Esophagus squamous epithelium (tissue), 4 donors: Measurements from ENCODE around the gene CARD14.
"Not testable (repeated sequence)": the region's sequence is repeated elsewhere in the genome, so short reads cannot be mapped to it uniquely, and the experiment has no call there.

ENCODE experiments used
- CTCF ChIP-seq, 6 experiments: fragments of 450-650 bp in 4 of 6; fragments of 200-600 bp in 2 of 6; sonication (generic) in 2 of 6; IDR thresholded peaks; one replicate each; pipeline ENCODE4 v1.5.1; 2016 to 2019; ENCODE audit warnings: antibody characterized with exemption in 6 of 6, mild to moderate bottlenecking in 4 of 6, moderate library complexity in 4 of 6
- POLR2A ChIP-seq, 4 donors: fragments of 450-650 bp; IDR thresholded peaks; one replicate each; pipeline ENCODE4 v1.6.1; 2017; ENCODE audit warnings: antibody characterized with exemption in 4 of 4, mild to moderate bottlenecking in 4 of 4, moderate library complexity in 3 of 4

GRCh38 chr17:80244448-80244847 lies 74.6 kb downstream of the CARD14 start:
- TF ChIP-seq CTCF, POLR2A (IDR thresholded peaks at IDR 0.05): not testable (repeated sequence)
